Tibial artery (tissue), 4 donors: ENCODE data around the gene CASZ1.

Experiments
- DNase-seq, 2 donors: peaks; one replicate each; pipeline ENCODE4 v3.0.0-alpha.2; 2019
- H3K27ac ChIP-seq, 2 donors: fragments of 200-600 bp; sonication (generic) in 1 of 2; 1 replicate in 1 of 2; 2 replicates in 1 of 2; pipeline ENCODE4 v1.5.1; 2018 to 2019; ENCODE audit warnings: mild to moderate bottlenecking in 1 of 2
- H3K27me3 ChIP-seq, 2 donors: fragments of 200-600 bp; sonication (generic) in 1 of 2; one replicate each; pipeline versions ENCODE4 v1.5.1 to v1.6.0; 2016 to 2019
- H3K36me3 ChIP-seq, 3 donors: fragments of 200-600 bp; sonication (generic) in 2 of 3; one replicate each; pipeline ENCODE4 v1.5.1; 2016 to 2019; ENCODE audit warnings: mild to moderate bottlenecking in 2 of 3
- H3K4me1 ChIP-seq, 4 donors: fragments of 200-600 bp; sonication (generic) in 2 of 4; 1 replicate in 3 of 4; 2 replicates in 1 of 4; pipeline ENCODE4 v1.5.1; 2016 to 2019
- H3K4me3 ChIP-seq, 2 donors: fragments of 200-600 bp; sonication (generic) in 1 of 2; 1 replicate in 1 of 2; 2 replicates in 1 of 2; pipeline ENCODE4 v1.5.1; 2018 to 2019; ENCODE audit warnings: mild to moderate bottlenecking in 2 of 2
- H3K9me3 ChIP-seq, 3 donors: fragments of 200-600 bp; sonication (generic) in 1 of 3; one replicate each; pipeline ENCODE4 v1.5.1; 2016 to 2019
- CTCF ChIP-seq, 2 experiments: fragments of 200-600 bp in 1 of 2; fragments of 450-650 bp in 1 of 2; IDR thresholded peaks; one replicate each; pipeline ENCODE4 v1.5.1; 2017 to 2019; ENCODE audit warnings: antibody characterized with exemption in 2 of 2, mild to moderate bottlenecking in 1 of 2, moderate library complexity in 1 of 2
- intact Hi-C: fragments of 100-400 bp; cut with DNase I; formaldehyde crosslinking; loops from one replicate; pipeline ENCODE4 v1.15.0; 2023; ENCODE audit warnings: low total_unique reads

The CASZ1 gene

GRCh38 chr1:10613340-10613739 lies 183.1 kb downstream of the CASZ1 start:
- intact Hi-C loops = no loop called here
- Histone ChIP-seq H3K27ac (no peak overlapping the region), H3K27me3 (no peaks in the 10 kb centered on the region), H3K36me3 (peaks cover 0 to 4% (median 0%) of the 10 kb centered on the region in 3 donors), H3K4me1 (peaks cover 0 to 5% (median 0%) of the 10 kb centered on the region in 4 donors), H3K9me3 (no peaks in the 10 kb centered on the region), H3K4me3 (no peak overlapping the region)
- DNase-seq = no peak
- TF ChIP-seq CTCF (IDR thresholded peaks at IDR 0.05) = no peak

- intact Hi-C loops = no loop called here
- Histone ChIP-seq H3K4me3 (no peak overlapping the region), H3K36me3 (no peaks in the 10 kb centered on the region), H3K27me3 (no peaks in the 10 kb centered on the region), H3K27ac (no peak overlapping the region), H3K4me1 (peaks cover 0 to 5% (median 0%) of the 10 kb centered on the region in 4 donors), H3K9me3 (no peaks in the 10 kb centered on the region)
- no peak for TF ChIP-seq CTCF (IDR thresholded peaks at IDR 0.05)
- no peak for DNase-seq
Measured at GRCh38 chr1:10612436-10613160, 183.8 kb downstream of the CASZ1 start.

- Histone ChIP-seq H3K9me3 (no peaks in the 10 kb centered on the region), H3K4me3 (no peak overlapping the region)
Measured at GRCh38 chr1:10610901-10611600, 185.4 kb downstream of the CASZ1 start.

GRCh38 chr1:10608690-10609089 lies 187.8 kb downstream of the CASZ1 start:
- H3K4me3 ChIP-seq = no peak overlapping the region
- no peaks in the 10 kb centered on the region for H3K36me3 ChIP-seq
- TF ChIP-seq CTCF (IDR thresholded peaks at IDR 0.05) = no peak
- no peaks in the 10 kb centered on the region for H3K9me3 ChIP-seq
- intact Hi-C loops = no loop called here
- no peak for DNase-seq
- no peaks in the 10 kb centered on the region for H3K4me1 ChIP-seq
- H3K27me3 ChIP-seq = no peaks in the 10 kb centered on the region
- no peak overlapping the region for H3K27ac ChIP-seq

More at GRCh38 chr1:10610901-10611600, 185.4 kb downstream of the CASZ1 start:
- no peak overlapping the region for H3K27ac ChIP-seq
- peaks cover 0 to 5% (median 0%) of the 10 kb centered on the region in 4 donors for H3K4me1 ChIP-seq
- intact Hi-C loops = no loop called here
- DNase-seq = no peak
- H3K27me3 ChIP-seq = no peaks in the 10 kb centered on the region
- no peak for TF ChIP-seq CTCF (IDR thresholded peaks at IDR 0.05)
- no peaks in the 10 kb centered on the region for H3K36me3 ChIP-seq

- H3K4me3 ChIP-seq = no peak overlapping the region
- intact Hi-C loops = no loop called here
- H3K27ac ChIP-seq = no peak overlapping the region
- no peaks in the 10 kb centered on the region for H3K36me3 ChIP-seq
- no peaks in the 10 kb centered on the region for H3K27me3 ChIP-seq
- DNase-seq = no peak
- no peaks in the 10 kb centered on the region for H3K9me3 ChIP-seq
- no peak for TF ChIP-seq CTCF (IDR thresholded peaks at IDR 0.05)
- no peaks in the 10 kb centered on the region for H3K4me1 ChIP-seq
Measured at GRCh38 chr1:10607228-10607627, 189.2 kb downstream of the CASZ1 start.
